Measurements from ENCODE around the gene DBR1.

DBR1 gene

GRCh38 chr3:138174421-138175131 lies at the start of gene DBR1:
Gene DBR1, minus strand, starts transcription at chr3:138174921. Its CDS starts 126 bp downstream, at chr3:138174795.
- peak; percentile 89 for DNase-seq

GRCh38 chr3:138222942-138223287 lies 48.2 kb upstream of the DBR1 start:
- peak; percentile 41 for DNase-seq

GRCh38 chr3:138222131-138222941 lies 47.6 kb upstream of the DBR1 start:
- DNase-seq: peak; percentile 64

- no peak for DNase-seq
Observed at GRCh38 chr3:138220788-138221187, 46.1 kb upstream of the DBR1 start.

- no peak for DNase-seq
Observed at GRCh38 chr3:138220242-138220641, 45.5 kb upstream of the DBR1 start.

- DNase-seq: peak; percentile 84
Observed at GRCh38 chr3:138219255-138219654, 44.5 kb upstream of the DBR1 start.

- DNase-seq: peak; percentile 40
Observed at GRCh38 chr3:138213398-138214085, 38.8 kb upstream of the DBR1 start.

GRCh38 chr3:138210528-138210927 lies 35.8 kb upstream of the DBR1 start:
- no peak for DNase-seq

- DNase-seq: no peak
Observed at GRCh38 chr3:138206196-138206595, 31.5 kb upstream of the DBR1 start.

- DNase-seq: no peak
Observed at GRCh38 chr3:138205527-138205926, 30.8 kb upstream of the DBR1 start.

GRCh38 chr3:138203938-138204337 lies 29.2 kb upstream of the DBR1 start:
- DNase-seq: no peak

GRCh38 chr3:138202945-138203701 lies 28.4 kb upstream of the DBR1 start:
- DNase-seq: no peak

- no peak for DNase-seq
Observed at GRCh38 chr3:138200424-138200823, 25.7 kb upstream of the DBR1 start.

- peak; percentile 25 for DNase-seq
Observed at GRCh38 chr3:138199851-138200250, 25.1 kb upstream of the DBR1 start.

- no peak for DNase-seq
Observed at GRCh38 chr3:138197524-138197923, 22.8 kb upstream of the DBR1 start.

GRCh38 chr3:138197058-138197457 lies 22.3 kb upstream of the DBR1 start:
- no peak for DNase-seq

- no peak for DNase-seq
Observed at GRCh38 chr3:138196023-138196422, 21.3 kb upstream of the DBR1 start.

- DNase-seq: no peak
Observed at GRCh38 chr3:138195481-138195880, 20.8 kb upstream of the DBR1 start.

GRCh38 chr3:138188013-138188730 lies 13.5 kb upstream of the DBR1 start:
- peak; percentile 38 for DNase-seq

- DNase-seq: no peak
Observed at GRCh38 chr3:138187296-138188012, 12.7 kb upstream of the DBR1 start, which contains the start of gene ARMC8. Gene ARMC8, plus strand, starts transcription at chr3:138187301. Its CDS starts 254 bp downstream, at chr3:138187555.

- peak; percentile 95 for DNase-seq
Observed at GRCh38 chr3:138186803-138187295, 12.1 kb upstream of the DBR1 start.
